HG03571 (cell line): ENCODE data around the gene ARNT2.

Experiments
- ATAC-seq: cut with Tn5 transposase; IDR thresholded peaks from one replicate; pipeline ENCODE4 v1.9.1; 2021; ENCODE audit not compliant: unreplicated experiment

Gene ARNT2

DNA sequence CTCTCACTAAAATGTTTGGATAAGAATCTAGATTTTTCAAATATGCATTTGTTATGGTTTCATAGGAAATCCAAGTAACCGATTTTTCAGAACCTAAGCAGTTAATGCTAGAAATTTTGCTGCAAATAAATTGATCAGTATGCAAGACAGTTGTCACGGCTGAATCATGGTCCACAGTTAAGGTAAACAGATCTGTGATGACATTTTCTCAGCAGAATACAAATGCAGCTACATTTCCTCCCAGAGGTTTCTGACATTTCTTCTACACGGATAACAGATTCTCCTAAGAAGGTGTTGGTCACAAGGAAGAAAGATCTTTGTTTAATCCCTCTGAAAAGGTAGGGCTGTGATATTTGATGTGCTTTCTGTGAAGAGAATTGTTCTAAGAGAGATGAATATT lies 36.9 kb downstream of the ARNT2 start:
- ATAC-seq, result no peak

DNA sequence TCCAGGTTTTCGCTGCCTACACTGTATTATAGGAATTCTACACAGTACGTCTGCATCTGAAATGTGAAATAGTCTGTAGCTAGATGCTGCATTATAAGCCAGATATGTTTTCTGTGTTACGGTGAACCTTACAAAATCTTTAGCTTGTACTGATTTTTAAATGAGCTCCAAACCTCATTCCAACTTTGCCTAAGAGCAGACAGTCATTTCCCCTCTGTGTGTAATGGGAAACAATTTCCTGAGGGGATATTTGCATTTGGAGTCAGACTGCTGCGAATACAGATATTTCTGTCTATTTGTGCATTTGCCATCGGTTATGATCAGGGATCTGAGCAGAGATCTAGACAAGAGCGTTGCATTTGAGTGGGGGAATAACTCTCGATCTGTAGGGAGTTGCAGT lies 37.5 kb downstream of the ARNT2 start:
- ATAC-seq, result no peak

DNA sequence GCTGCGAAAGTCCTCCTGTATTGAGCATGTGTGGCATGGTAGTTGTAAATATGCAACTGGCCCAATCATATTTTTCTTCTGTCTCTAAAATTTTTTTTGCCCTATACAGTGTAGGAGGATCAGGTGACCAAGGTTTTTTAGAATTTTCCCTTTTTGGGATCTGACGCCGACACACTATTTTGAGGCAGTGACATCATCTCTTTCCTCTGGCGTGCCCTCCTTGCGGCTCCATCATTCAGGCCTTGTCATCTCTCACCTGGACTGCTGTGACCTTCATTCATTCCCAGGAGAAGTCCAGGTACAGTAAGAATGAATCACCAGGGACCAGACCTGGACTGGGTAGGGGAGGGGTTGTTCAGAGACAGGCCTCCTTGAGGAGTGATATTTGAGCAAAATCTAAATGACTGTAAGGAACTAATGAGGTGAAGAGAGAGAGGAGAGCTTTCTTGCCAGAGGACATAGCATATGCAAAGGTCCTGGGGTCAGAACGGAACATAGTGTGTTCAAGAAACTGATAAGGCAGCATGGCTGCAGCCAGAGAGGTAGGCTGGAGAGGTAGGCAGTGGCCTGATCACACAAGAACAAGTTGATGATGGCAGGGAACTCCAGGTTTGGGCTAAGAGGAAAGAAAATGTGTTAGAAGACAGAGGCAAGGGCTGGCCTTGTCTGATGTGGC lies 38.7 kb downstream of the ARNT2 start:
- no peak for ATAC-seq

GRCh38 chr15:80444680-80445251 lies 40.6 kb downstream of the ARNT2 start:
- no peak for ATAC-seq

- no peak for ATAC-seq
Observed at GRCh38 chr15:80445300-80446041, 41.3 kb downstream of the ARNT2 start.

DNA sequence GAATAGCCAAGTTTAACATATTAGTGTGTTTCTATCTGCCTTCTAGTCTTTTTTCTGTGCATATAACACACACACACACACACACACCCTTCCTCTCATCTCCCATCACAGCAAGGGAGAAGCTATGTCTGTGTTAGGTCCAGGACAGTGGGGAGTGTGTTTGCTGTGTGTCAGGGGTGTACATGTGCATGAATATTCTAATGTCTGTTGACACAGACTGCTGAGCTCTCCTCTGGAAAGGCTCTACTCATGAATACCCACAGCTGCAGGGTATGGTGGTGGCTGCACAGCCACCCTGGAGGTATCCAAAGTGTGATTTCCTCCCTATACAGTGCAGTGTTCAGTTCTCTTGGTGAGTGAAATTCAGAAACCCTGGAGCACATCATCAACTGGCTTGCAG lies 42.9 kb downstream of the ARNT2 start:
- no peak for ATAC-seq

GRCh38 chr15:80449825-80450224 lies 45.6 kb downstream of the ARNT2 start:
- no peak for ATAC-seq

DNA sequence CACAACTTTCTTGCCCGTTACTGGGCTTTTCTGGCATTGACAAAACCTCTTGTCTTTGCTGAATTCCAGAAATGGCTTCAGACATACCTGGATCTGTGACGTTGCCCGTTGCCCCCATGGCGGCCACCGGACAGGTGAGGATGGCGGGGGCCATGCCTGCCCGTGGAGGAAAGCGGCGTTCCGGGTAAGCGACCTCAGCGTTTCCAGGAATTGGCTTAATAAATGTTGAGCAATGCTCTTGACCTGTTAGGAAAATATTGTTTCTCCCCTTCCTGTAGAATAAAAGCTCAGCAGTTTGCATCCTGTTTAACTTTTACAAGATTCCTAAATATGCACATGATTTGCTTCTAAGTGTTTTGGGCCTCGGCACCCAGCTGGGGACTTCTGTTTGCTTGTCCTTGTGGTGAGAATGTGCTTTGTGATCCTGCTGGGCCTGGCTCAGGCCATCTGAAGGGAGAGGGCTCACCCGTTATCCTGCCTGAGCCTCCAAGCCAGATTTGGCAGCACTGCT lies 46.7 kb downstream of the ARNT2 start:
- ATAC-seq, result no peak

GRCh38 chr15:80452166-80452565 lies 48.0 kb downstream of the ARNT2 start:
- no peak for ATAC-seq

DNA sequence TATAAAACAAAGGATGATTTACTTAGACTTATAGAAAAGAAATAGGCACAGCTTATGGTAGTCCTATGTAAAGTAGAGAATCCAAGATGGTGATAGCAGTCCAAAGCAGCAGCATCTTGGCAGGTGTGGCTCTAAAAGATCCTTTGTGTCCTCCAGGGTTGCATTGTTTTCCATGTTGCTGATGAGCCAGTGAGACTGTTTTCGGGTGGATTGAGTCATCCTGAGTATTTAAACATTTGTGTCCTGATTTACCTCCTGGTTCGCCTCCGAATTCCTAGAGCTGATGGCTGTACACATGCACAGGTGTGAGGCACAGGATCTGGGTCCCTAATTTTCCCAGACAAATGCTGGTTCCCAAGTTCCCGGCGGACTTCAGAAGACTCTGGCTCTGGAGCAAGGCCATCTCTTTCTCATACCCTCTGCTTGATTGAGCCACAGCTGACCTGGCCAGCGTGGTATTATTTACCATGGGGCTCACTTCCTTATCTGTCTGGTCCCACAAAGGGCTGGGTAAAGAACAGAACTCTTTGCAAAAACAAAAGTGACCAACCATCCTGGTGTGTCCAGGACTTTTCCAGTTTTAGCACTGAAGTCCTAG lies 51.0 kb downstream of the ARNT2 start:
- ATAC-seq, result no peak

GRCh38 chr15:80455668-80456442 lies 51.7 kb downstream of the ARNT2 start:
- ATAC-seq, result peak; percentile 54

GRCh38 chr15:80456517-80457492 lies 52.6 kb downstream of the ARNT2 start:
- ATAC-seq, result no peak

DNA sequence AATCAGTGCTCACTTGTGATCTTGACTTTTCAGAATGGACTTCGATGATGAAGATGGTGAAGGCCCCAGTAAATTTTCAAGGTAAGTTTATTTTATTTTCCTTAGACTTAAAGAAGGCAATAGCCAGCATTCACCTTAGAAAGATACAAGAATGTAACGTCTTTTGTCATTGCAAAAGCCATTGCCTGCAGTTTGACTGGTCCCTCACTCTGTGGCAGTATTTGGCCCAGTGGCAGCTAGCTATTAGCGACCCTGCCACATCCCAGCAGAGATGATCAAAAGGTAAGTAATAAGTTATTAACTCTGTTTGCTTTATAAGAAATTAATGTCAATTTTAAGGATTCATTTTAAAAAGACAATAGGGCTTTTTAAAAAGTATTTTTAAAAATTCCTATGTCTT lies 53.7 kb downstream of the ARNT2 start:
- ATAC-seq, result no peak

DNA sequence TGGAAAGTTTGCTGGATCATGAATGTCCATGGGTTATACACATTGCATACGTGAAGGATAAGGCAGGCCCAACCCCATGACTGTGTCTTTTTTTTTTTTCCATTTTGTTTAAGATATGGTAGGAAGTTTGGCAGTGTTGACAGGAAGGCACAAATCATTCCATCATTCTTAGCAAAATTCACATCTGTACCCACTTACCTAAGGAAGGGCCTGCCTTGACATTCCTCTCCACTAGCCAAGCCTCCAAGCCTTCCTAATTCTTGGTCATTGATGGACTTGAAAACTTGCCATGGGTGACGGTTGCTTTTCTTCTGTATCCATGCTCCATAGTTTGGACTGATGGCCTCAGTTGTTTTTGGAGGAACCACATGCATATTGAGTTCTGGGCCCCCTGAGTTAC lies 54.4 kb downstream of the ARNT2 start:
- ATAC-seq, result no peak

DNA sequence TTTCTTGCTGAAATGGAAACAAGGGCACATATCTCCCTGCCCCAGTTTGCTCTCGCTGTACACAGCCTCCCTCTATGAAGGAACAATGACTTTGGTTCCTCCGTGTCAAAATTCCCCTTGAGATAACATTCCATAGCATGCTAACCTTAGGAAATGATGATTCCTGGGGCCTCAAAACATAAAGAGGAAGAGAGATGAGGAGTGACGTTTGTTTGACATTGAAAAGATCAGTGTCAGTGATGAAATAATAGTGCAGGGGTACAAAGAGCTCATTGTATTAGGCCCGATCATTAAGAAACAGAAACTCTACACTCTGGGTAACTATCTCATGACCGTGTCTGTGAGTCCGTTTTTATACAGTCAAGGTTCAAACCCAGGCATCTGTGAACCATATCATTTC lies 55.2 kb downstream of the ARNT2 start:
- no peak for ATAC-seq

DNA sequence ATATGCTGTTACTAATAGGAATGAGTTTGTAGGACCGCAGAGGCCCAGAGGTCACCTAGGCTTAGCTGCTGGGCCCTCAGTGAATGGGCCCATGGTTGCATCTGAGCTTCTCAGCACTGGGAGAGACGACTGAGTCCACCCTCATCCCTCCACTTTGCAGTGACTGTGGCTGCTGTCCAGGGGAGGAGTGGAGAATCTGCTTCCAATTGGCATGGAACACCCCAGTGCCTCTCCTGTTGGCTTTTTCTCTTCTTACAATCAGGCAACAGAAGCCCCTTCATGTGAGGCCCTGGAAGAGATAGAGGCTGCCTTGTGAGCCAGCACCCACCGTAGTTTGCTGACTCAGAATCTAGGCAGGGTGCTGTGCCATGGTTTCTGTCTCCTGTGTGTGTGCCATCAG lies 55.6 kb downstream of the ARNT2 start:
- ATAC-seq, result no peak

DNA sequence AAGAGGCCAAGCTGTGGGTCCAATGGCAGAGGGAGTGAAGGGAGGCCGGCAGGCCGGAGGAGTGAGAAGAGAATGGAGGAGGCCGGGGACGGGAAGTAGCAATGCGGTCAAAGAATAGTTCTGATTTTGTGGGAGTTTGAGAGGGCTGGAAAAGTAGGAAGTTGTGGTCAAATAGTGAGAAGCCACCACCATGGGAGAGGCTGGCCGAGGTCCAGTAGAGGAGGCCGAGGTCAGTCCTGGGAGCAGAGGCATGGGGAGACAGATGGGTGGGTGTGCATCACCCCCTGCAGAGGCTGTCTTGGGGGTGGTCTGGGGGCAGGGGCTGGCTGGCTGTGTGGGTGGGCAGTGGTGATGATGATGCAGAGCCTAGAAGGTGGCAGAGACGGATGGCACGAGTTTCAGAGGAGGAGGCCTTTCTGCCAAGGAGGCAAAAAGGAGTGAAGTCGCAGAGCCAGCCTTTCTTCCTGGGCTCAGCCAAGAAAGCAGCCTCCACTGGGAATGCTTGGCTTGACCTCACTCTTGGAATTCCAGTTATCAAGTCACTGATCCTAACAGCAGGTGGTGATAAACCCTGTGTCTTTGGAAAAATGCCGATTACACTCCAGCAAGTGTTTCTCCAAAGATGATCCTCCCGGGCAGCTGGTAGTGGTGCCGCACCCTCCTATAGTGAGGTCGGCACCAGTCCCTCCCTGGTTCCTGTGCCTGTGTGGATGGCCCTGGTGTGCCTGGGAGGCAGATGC lies 57.3 kb downstream of the ARNT2 start:
- ATAC-seq, result no peak

GRCh38 chr15:80462111-80462510 lies 57.9 kb downstream of the ARNT2 start:
- ATAC-seq, result no peak

GRCh38 chr15:80462836-80463512 lies 58.8 kb downstream of the ARNT2 start:
- ATAC-seq, result no peak
